ENCODE results near the gene METRNL.
"Not testable (repeated sequence)": the region's sequence is repeated elsewhere in the genome, so short reads cannot be mapped to it uniquely, and the experiment has no call there.

The METRNL gene

GRCh38 chr17:83079352-83079747 lies at the start of gene METRNL:
METRNL (plus strand) TSS chr17:83079609; CDS start chr17:83079816, 207 bp downstream.
- peak; percentile 49 for DNase-seq

GRCh38 chr17:83030432-83030831 lies 49.0 kb upstream of the METRNL start:
- no peak for DNase-seq

- DNase-seq = no peak
These were observed 48.0 kb upstream of the METRNL start for GRCh38 chr17:83031321-83031945.

- DNase-seq = not testable (repeated sequence)
These were observed 47.4 kb upstream of the METRNL start for GRCh38 chr17:83031946-83032451.

- no peak for DNase-seq
These were observed 46.6 kb upstream of the METRNL start for GRCh38 chr17:83032781-83033180.

- no peak for DNase-seq
These were observed 44.9 kb upstream of the METRNL start for GRCh38 chr17:83034525-83034924.

- DNase-seq = no peak
These were observed 43.7 kb upstream of the METRNL start for GRCh38 chr17:83035722-83036121.

GRCh38 chr17:83036193-83036592 lies 43.2 kb upstream of the METRNL start:
- DNase-seq = no peak

GRCh38 chr17:83036666-83037065 lies 42.7 kb upstream of the METRNL start:
- DNase-seq = no peak

GRCh38 chr17:83037084-83037873 lies 42.1 kb upstream of the METRNL start:
- DNase-seq = no peak

- no peak for DNase-seq
These were observed 41.6 kb upstream of the METRNL start for GRCh38 chr17:83037874-83038165.

- not testable (repeated sequence) for DNase-seq
These were observed 40.4 kb upstream of the METRNL start for GRCh38 chr17:83038983-83039382.

GRCh38 chr17:83041305-83041704 lies 38.1 kb upstream of the METRNL start:
- no peak for DNase-seq

GRCh38 chr17:83042522-83043158 lies 36.8 kb upstream of the METRNL start:
- no peak for DNase-seq

- DNase-seq = not testable (repeated sequence)
These were observed 34.9 kb upstream of the METRNL start for GRCh38 chr17:83044479-83044878.

- DNase-seq = no peak
These were observed 32.8 kb upstream of the METRNL start for GRCh38 chr17:83046448-83047181.

GRCh38 chr17:83047182-83047478 lies 32.3 kb upstream of the METRNL start:
- DNase-seq = no peak

GRCh38 chr17:83047818-83048475 lies 31.5 kb upstream of the METRNL start:
- not testable (repeated sequence) for DNase-seq

GRCh38 chr17:83050651-83051395 lies 28.6 kb upstream of the METRNL start:
- DNase-seq = no peak

GRCh38 chr17:83051396-83052240 lies 27.8 kb upstream of the METRNL start:
- DNase-seq = peak; percentile 98

- no peak for DNase-seq
These were observed 27.2 kb upstream of the METRNL start for GRCh38 chr17:83052241-83052564.

Measured in activated effector memory CD4-positive, alpha-beta T cell treated with Interleukin-2 at 50 U/mL for 16 hours (primary cell).